ENCODE data around the gene PYGO2.
A peak's percentile ranks its signal among the peaks of the same experiment; 100 is the strongest.
"Not testable (repeated sequence)": the region's sequence is repeated elsewhere in the genome, so short reads cannot be mapped to it uniquely, and the experiment has no call there.

PYGO2 gene

GRCh38 chr1:154977762-154978161 lies 16.2 kb upstream of the PYGO2 start:
- DNase-seq = not testable (repeated sequence)

DNA sequence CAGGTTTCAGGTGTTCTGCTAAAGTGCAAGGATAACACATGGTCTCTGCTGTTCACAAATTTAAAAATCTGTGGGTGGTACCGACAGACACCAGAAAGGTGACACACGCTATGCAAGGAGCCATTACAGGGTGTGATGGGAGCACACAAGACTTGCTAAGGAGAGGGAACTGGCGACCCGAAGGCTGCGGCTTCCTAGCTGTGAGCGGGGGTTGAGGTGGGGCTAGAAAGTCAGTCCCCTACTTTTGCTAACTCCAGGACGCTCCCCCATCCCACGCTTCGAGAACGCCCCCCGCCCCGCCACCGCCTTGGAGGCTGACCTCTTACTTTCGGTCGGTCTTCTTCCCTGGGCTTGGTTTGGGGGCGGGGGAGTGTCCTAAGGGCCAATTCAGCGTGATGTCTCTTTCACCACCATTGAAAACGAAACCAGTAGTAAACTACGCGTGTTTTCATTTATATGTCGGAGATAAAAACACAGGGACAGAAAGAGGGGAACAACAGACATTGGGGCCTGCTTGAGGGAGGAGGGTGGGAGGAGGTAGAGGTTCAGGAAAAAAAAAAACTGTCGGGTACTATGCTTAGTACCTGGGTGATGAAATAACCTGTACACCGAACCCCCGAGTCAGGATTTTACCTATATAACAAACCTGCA lies 14.0 kb upstream of the PYGO2 start:
- no peak for DNase-seq

GRCh38 chr1:154974808-154975408 lies 13.3 kb upstream of the PYGO2 start:
- DNase-seq = peak; percentile 69

- peak; percentile 99 for DNase-seq
Observed at GRCh38 chr1:154974102-154974807, 12.7 kb upstream of the PYGO2 start, which contains the start of gene CKS1B. Gene CKS1B (plus strand): TSS chr1:154974681. CDS start chr1:154974746, 65 bp downstream.

GRCh38 chr1:154973344-154974101 lies 11.9 kb upstream of the PYGO2 start:
- DNase-seq = peak; percentile 72

DNA sequence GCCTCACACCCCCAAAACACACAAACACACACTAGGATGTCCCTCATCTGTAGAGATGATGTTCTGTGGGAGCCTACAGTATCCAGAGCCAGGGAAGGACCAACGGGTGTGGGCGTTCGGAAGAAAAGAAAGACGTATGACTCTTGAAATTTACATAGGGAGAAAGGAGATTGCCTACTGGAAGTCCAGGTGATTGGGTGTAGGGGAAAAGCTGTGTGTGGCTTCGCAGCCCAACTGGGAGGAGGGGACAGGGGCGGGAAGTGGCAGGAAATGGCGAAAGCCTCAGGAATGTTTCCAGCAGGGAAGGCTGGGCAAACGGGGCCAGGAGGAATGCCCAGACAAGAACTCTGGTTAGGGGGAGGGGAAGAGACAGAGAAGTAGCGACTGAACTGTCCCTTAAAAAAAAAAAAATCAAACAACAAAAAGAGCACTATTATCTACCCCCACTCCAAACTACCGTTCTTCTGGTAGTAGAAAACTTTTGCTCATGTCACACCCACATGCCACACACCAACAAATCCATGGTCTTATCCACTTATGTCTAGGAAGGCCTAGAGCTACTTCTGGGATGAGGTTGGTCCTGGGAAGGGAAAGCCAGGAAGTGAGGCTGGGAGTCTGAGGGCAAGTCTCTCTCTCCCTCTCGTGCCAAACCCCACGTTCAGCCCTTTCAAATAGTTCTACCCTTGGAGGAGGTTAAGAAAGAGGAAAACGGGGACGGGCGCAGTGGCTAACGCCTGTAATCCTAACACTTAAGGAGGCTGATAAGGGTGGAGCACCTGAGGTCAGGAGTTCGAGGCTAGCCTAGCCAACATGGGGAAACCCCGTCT lies 11.1 kb upstream of the PYGO2 start:
- DNase-seq = no peak

DNA sequence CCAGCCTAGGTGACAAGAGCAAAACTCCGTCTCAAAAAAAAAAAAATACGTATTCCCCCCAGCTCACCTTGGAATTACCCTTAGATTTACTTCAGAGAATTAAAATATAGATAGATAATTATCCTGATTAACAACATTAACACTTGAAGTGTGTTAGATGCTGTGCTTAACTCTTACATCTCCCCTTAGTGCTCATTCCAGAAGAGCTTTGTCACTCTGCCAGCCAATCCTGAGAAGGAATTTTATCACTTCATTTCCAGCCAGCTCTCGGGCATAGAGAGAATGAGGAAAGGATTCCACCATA lies 10.6 kb upstream of the PYGO2 start:
- no peak for DNase-seq

GRCh38 chr1:154971341-154971998 lies 9.9 kb upstream of the PYGO2 start:
- DNase-seq = no peak

DNA sequence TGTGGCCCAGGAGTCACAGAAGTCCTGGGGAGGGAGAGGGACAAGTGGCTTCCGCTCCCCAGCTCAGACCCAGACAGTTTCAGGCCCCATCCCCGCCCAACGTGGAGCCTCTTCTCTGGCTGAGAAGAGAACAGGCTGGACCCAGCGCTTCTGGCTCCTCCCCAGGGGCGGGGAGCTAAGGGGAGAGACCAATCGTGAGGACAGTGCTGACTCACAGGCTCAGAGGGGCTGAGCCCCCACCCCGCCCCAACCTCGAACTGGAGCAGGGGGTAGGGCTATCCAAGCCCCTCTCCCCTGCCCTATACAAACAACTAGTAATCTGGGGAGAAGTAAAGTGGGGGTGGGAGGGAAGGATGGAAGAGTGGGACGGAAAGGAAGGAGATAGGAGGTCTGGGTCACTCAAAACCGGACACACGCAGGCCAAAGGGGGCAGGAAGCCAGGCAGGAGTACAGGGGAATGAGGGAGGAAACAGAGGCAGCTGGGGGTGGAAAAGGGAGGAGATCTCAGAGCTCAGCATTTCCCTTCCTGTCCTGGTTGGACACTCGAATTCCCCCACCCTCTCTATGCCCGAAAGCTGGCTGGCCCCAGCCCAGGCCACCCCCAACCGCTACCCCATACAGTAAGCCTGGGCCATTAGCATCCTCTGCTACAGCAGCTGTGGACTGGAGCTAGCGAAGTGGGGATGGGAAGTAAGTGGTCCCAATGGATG lies 9.2 kb upstream of the PYGO2 start, which contains the start of gene SHC1:
SHC1 (minus strand) TSS at position 117 of the 710 bp plus-strand sequence. CDS start 221 bp downstream, outside the sequence.
- no peak for DNase-seq

- DNase-seq = no peak
Observed at GRCh38 chr1:154969860-154970452, 8.4 kb upstream of the PYGO2 start.

- DNase-seq = no peak
Observed at GRCh38 chr1:154969246-154969645, 7.7 kb upstream of the PYGO2 start.

DNA sequence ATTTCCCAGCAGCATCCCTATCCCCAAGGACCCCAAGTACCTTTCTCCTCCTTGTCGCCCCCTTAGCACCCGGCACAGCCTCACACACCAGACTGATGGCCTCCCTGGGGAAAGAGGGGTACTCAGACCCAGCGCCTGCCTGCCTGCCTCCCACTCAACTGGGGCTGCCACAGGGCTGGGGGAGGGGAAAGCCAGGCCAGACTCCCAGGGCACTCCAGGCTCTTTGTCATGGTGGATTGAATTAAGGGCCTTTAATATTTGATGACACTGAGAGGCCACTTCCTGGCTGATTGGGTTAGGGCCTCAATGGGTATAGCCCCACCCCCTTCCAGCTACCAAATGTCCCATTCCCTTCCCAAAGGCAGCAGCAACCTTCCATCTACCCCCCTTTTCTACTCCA lies 7.1 kb upstream of the PYGO2 start:
- no peak for DNase-seq

DNA sequence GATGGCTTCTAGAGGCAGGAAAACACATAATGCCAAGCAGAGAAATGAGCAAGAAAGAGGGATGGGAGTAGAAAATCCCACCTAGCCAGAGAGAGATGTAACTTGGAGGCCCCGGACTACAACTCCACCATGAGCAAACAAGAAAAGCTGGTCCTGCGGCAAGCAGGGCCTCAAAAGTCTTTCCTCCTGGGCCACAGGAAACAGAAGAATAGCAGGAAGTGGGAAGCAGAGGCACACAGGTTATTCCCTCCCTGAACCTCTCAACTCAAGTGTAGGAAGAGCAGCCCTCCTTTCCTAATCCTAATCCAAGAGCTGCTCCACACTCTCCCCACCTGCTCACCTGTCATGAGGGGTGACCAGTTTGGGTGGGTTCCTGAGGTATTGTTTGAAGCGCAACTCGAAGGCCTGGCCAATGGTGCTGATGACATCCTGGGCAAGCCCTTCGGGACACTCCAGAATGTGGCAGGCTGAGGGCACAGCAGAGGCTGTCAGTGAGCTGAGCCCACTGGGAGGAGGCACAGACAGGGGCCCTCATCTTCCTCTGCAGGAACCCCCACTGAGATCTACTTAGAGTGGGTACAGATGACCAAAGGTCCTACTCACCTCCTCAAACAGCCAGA lies 5.9 kb upstream of the PYGO2 start:
- DNase-seq = no peak

DNA sequence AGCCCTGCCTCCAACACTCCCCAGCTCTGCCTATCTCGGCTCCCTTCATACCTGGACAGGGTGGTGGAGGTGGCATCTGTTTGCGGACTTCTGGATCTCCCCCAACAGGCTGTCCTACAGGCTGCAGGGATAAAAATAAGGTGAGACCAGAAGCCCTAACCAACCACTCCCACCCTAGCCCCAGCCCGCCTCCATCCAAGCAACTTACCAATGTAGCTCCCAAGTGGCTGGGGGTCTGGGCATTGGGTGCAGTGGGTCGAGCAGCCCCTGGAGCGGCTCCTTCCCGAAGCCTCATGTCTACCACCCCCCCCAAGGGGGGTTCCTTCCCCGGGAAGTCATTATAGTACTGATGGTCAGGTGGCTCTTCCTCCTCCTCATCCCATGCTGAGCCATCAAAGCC lies 4.5 kb upstream of the PYGO2 start:
- no peak for DNase-seq

GRCh38 chr1:154964359-154964758 lies 2.8 kb upstream of the PYGO2 start:
- no peak for DNase-seq

GRCh38 chr1:154963643-154964042 lies 2.1 kb upstream of the PYGO2 start:
- DNase-seq = no peak

DNA sequence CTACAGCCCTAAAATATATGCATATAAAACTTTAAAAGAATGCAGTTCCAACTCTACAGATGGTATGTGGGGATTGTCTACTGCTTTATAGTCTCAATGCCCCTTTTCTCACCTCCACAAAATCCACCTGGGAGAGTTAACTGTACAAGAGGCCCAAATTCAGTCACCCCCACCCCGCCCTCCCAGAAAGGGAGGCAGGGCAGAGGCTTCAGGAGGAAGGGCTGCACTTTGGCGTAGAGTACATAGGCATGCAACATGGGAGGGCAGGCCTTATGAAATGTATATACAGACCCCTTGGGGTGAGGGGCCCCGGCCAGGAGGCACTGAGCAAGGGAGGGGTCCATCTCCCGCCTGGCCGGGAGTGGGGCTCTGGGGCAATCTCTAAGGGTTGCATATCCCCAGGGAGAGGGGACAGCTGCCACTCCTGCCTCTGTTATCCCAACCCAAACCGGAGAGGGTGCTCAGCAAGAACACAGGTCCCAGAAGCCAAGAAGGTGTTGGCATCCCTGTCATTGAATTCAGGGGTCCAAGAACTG lies 1.3 kb upstream of the PYGO2 start:
- no peak for DNase-seq

DNA sequence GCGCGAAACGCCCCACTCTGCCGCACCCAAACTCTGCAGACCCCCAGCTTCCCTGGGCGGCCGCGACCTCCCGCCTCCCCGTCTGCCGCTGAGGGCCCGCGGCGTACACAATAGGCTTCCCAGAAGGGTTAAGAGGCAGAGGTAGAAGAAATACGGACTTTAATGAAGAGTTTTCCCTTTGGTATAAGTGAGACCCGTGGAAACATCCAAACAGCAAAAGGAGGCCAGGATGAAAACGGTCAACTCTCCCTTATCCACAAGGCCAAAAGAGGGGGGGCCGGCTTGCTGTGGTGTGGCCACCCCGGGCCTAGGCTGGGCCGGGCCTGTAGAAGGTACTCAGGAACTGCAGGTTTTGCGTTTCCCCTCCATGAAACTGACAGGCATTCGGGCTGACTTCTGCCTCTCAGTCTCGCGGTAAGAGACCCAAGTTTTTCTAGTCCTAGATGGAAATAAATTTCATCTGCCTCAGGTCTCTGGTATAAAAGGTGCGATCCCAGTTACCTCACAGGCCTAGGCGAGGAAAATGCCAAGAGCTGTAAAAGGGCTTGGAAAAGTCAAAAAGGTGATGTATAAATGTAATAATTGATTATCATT lies 671 bp upstream of the PYGO2 start:
- no peak for DNase-seq

DNA sequence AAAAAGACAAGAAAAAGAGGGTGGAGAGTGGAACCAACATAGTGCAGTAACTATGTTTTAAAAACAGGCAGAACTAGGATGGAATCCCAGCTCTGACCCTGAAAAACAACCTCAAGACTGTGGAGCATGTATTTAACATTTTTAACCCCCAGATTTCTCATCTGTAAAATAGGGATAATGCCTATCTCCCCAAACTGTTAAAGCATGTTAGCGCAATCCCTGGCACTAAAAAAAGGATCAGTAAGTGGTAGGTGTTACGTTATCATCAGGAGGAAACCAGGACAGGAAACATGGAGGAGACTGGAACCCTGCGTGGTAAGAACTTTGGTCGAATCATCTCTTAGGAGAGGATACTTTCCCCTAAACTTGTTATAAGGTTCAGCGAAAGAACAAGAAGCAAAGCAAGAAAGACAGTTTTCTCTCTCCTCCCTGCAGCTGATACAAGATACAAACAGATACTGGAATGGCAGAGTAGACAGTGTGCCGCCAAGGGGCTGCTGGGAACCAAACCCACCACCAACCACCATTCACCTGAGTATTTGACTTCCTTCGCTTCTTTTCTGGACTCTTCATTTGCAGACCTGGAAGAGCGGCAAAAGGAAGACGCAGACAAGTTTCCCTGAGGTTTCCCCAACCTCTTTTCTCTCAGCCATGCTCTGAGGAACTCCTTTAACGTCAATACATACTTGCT lies 991 bp downstream of the PYGO2 start:
- DNase-seq = no peak
